Measurements from ENCODE around the gene SWAP70. TPM values are rescaled to one million over a fixed set of nuclear protein-coding genes. Genes with fewer than 3 reads are reported as not detected.

The SWAP70 gene
- total and polyA plus RNA-seq, 10 of the 15 experiments (the other 5 are each of a cell fraction or from before 2014, with no cell fraction given) = 20.6 to 62.4 (median 41.7) TPM

DNA sequence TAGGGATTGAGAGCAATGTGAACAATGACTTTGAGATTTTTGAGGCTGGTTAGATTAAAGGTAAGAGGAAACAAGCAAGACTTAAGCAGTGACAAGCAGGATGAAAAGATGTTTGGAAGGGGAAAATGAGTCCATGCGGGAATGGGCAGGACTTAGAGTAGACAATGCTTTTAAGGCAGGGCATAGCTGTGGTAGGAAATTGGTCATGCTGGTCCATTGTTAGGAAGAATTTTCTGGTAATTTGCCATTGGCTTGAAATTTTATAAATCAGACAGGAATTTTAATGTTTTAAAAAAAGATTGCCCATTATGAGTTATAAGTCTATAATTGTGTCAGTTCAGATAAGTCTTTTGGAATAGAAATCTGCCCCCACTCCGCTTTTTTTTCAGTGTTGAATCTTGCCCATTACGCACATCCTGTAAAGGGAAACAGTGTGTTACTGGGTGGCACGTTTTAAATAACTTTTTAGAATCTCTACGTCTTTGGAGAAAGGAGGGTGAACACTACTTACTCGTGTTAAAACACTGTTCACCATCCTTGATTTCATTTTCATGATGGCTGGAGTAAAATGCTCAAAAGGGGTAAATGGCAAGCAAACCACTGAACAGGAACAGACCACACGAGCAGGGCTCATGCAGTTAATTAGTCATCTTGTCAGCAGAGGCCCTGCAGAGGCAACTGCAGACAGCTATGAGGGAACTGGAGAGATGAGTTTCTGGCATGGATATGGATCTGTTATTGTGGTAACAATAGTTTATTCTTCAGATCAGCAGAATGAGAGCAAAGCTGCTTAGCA is 25.0 kb downstream of the SWAP70 start (continued):
- TF ChIP-seq ATF7 (IDR thresholded peaks at IDR 0.05; ENCODE audit: low read depth) (peak; percentile 54), MEF2A (IDR thresholded peaks at IDR 0.05; ENCODE audit: insufficient read depth, low read depth, low read length) (no peak), POU2F2 (IDR thresholded peaks at IDR 0.05; ENCODE audit: borderline replicate concordance, low read depth, low read length) (peak; percentile 67; the same call in 1 of the 3 replicates), YY1 (IDR thresholded peaks at IDR 0.05; ENCODE audit: low read depth, low read length) (peak; percentile 54), NFYA (IDR thresholded peaks at IDR 0.05; ENCODE audit: borderline replicate concordance, low read depth, low read length) (no peak), POLR2AphosphoS5 (IDR thresholded peaks at IDR 0.05; ENCODE audit: low read length) (peak; percentile 38; the same call in 1 of the 2 replicates), SMARCA5 (IDR thresholded peaks at IDR 0.05) (no peak), NFIC (IDR thresholded peaks at IDR 0.05; ENCODE audit: low read depth, low read length) (peak; percentile 57), MXI1 (IDR thresholded peaks at IDR 0.05; ENCODE audit: low read depth, low read length) (peak; percentile 55; the same call in 1 of the 2 replicates), NBN (IDR thresholded peaks at IDR 0.05) (0 out of 2 replicates have a peak, but pooled peaks have one; percentile 45), IKZF1 (conservative IDR thresholded peaks at IDR 0.05) (0 out of 2 replicates have a peak, but pooled peaks have one; percentile 36), ETV6 (conservative IDR thresholded peaks at IDR 0.05 in 1 of 2, IDR thresholded peaks at IDR 0.05 in 1 of 2; ENCODE audit: borderline replicate concordance in 1 of 2, low read depth in 1 of 2) (0 out of 4 replicates have a peak, but pooled peaks of 1 of the 2 experiments have one; percentile 35), MTA2 (IDR thresholded peaks at IDR 0.05; ENCODE audit: low read depth) (peak; percentile 78), BCL11A (IDR thresholded peaks at IDR 0.05; ENCODE audit: low read depth, low read length) (peak; percentile 83), SREBF1 (IDR thresholded peaks at IDR 0.05; ENCODE audit: low read length) (no peak), SRF (IDR thresholded peaks at IDR 0.05; ENCODE audit: low read depth in 2 of 2, low read length in 2 of 2) (no peak), KDM1A (IDR thresholded peaks at IDR 0.05; ENCODE audit: borderline replicate concordance) (no peak)
- TF ChIP-seq, protein P1, sequence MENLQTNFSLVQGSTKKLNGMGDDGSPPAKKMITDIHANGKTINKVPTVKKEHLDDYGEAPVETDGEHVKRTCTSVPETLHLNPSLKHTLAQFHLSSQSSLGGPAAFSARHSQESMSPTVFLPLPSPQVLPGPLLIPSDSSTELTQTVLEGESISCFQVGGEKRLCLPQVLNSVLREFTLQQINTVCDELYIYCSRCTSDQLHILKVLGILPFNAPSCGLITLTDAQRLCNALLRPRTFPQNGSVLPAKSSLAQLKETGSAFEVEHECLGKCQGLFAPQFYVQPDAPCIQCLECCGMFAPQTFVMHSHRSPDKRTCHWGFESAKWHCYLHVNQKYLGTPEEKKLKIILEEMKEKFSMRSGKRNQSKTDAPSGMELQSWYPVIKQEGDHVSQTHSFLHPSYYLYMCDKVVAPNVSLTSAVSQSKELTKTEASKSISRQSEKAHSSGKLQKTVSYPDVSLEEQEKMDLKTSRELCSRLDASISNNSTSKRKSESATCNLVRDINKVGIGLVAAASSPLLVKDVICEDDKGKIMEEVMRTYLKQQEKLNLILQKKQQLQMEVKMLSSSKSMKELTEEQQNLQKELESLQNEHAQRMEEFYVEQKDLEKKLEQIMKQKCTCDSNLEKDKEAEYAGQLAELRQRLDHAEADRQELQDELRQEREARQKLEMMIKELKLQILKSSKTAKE (IDR thresholded peaks at IDR 0.05; ENCODE audit: low read depth, poor library complexity, severe bottlenecking) = peak; percentile 57
- TF ChIP-seq, protein P2, sequence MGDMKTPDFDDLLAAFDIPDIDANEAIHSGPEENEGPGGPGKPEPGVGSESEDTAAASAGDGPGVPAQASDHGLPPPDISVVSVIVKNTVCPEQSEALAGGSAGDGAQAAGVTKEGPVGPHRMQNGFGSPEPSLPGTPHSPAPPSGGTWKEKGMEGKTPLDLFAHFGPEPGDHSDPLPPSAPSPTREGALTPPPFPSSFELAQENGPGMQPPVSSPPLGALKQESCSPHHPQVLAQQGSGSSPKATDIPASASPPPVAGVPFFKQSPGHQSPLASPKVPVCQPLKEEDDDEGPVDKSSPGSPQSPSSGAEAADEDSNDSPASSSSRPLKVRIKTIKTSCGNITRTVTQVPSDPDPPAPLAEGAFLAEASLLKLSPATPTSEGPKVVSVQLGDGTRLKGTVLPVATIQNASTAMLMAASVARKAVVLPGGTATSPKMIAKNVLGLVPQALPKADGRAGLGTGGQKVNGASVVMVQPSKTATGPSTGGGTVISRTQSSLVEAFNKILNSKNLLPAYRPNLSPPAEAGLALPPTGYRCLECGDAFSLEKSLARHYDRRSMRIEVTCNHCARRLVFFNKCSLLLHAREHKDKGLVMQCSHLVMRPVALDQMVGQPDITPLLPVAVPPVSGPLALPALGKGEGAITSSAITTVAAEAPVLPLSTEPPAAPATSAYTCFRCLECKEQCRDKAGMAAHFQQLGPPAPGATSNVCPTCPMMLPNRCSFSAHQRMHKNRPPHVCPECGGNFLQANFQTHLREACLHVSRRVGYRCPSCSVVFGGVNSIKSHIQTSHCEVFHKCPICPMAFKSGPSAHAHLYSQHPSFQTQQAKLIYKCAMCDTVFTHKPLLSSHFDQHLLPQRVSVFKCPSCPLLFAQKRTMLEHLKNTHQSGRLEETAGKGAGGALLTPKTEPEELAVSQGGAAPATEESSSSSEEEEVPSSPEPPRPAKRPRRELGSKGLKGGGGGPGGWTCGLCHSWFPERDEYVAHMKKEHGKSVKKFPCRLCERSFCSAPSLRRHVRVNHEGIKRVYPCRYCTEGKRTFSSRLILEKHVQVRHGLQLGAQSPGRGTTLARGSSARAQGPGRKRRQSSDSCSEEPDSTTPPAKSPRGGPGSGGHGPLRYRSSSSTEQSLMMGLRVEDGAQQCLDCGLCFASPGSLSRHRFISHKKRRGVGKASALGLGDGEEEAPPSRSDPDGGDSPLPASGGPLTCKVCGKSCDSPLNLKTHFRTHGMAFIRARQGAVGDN (IDR thresholded peaks at IDR 0.05) = peak; percentile 48; the same call in 1 of the 2 replicates
- TF ChIP-seq, protein P3, sequence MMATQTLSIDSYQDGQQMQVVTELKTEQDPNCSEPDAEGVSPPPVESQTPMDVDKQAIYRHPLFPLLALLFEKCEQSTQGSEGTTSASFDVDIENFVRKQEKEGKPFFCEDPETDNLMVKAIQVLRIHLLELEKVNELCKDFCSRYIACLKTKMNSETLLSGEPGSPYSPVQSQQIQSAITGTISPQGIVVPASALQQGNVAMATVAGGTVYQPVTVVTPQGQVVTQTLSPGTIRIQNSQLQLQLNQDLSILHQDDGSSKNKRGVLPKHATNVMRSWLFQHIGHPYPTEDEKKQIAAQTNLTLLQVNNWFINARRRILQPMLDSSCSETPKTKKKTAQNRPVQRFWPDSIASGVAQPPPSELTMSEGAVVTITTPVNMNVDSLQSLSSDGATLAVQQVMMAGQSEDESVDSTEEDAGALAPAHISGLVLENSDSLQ (IDR thresholded peaks at IDR 0.05) = peak; percentile 78; the same call in 1 of the 2 replicates
- TF ChIP-seq, protein P4, sequence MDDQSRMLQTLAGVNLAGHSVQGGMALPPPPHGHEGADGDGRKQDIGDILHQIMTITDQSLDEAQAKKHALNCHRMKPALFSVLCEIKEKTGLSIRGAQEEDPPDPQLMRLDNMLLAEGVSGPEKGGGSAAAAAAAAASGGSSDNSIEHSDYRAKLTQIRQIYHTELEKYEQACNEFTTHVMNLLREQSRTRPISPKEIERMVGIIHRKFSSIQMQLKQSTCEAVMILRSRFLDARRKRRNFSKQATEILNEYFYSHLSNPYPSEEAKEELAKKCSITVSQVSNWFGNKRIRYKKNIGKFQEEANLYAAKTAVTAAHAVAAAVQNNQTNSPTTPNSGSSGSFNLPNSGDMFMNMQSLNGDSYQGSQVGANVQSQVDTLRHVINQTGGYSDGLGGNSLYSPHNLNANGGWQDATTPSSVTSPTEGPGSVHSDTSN (IDR thresholded peaks at IDR 0.05; ENCODE audit: insufficient replicate concordance, low read depth, low read length) = peak; percentile 89

All from GM12878 (cell line).